Activated T-cell treated with anti-CD3 and anti-CD28 coated beads for 48 hours (primary cell): Measurements from ENCODE around the gene OPRD1.
"Not testable (repeated sequence)": the region's sequence is repeated elsewhere in the genome, so short reads cannot be mapped to it uniquely, and the experiment has no call there.

ENCODE experiments used
- DNase-seq: peaks from one replicate; pipeline ENCODE4 v3.0.0-alpha.2; 2020; ENCODE audit warnings: low read depth

The OPRD1 gene

DNA sequence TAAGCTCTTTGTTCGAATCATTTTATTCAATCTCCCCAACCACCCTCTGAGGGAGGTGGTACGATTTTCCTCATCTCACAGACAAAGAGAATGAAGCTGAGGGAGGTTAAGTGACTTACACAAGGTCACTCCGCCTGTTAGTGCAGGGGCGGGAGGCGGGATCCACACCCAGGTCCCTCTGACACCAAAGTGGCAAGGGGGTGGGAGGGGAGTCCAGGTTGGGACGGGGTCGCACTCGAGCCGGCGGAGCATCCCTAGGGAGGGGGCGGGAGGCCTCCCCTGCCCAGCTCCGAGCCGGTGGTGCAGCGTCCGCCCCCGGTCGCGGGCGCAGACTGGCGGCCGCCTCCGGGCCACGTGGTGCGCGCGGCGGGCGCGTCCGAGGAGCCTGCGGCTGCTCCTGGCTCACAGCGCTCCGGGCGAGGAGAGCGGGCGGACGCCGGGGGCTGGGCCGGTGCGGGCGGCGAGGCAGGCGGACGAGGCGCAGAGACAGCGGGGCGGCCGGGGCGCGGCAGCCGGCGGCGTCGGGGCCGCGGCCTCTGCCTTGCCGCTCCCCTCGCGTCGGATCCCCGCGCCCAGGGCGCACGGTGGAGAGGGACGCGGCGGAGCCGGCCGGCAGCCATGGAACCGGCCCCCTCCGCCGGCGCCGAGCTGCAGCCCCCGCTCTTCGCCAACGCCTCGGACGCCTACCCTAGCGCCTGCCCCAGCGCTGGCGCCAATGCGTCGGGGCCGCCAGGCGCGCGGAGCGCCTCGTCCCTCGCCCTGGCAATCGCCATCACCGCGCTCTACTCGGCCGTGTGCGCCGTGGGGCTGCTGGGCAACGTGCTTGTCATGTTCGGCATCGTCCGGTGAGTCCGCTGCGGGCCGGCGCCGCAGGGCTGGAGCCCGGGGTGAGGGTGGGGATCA, at the start of gene OPRD1:
OPRD1 (plus strand) TSS at position 405 of the 903 bp plus-strand sequence; CDS start at position 619, 214 bp downstream.
- no peak for DNase-seq

DNA sequence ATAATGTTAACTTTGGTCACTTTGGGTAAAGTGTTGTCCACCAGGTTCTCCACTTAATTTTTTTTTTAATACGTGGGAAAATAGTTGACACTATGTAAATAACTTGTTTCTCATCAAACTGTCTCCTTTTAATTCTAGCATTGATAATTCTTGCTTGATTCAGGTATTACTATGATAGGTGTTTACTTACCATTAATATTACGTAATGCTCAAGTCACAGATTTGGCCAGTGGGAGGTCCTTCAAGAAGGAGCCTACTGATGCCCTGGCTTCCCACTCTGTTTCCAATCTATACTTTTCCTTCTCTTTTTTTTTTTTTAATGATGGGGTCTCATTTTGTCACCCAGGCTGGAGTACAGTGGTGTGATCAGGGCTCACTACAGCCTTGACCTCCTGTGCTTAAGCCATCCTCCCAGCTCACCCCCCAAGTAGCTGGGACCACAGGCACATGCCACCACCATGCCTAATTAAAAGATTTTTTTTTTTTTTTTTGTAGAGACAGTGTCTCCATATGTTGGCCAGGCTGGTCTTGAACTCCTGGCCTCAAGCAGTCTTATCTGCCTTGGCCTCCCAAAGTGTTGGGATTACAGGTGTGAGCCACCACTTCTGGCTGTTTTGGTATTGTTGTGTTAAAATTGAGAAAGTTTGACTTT, 45.3 kb upstream of the OPRD1 start:
- no peak for DNase-seq

DNA sequence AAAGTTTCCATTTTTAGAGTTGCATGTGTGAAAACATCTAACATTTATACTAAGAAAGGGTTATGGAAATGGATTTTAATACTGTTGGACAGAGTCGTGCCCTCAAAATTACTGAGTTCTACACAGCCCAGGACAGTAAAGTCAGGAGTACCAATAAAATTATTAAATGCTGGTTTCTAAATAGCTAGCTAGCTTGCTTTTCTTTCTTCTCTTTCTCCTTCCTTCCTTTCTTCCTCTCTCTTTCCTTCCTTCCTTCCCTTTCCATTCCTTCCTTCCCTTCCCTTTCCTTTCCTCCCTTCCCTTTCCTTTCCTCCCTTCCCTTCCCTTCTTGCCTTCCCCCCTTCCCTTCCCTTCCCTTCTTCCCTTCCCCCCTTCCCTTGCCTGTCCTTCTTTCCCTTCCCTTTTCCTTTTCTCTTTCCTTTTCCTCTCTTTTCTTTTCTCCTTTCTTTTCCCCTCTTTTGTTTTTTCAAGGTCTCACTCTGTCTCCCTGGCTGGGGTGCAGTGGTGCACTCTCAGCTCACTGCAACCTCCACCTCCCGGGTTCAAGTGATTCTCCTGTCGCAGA, 41.3 kb upstream of the OPRD1 start:
- DNase-seq = no peak

DNA sequence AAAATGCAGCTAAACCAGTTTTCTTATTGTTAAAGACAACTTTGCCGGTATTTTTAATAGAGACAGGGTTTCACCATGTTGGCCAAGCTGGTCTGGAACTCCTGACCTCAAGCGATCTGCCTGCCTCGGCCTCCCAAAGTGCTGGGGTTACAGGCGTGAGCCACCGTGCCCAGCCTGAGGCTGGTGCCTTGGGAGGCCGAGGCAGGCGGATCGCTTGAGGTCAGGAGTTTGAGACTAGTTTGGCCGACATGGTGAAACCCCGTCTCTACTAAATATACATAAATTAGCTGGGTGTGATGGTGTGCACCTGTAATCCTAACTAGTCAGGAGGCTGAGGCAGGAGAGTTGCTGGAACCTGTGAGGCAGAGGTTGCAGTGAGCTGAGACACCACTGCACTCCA, 40.0 kb upstream of the OPRD1 start:
- not testable (repeated sequence) for DNase-seq

DNA sequence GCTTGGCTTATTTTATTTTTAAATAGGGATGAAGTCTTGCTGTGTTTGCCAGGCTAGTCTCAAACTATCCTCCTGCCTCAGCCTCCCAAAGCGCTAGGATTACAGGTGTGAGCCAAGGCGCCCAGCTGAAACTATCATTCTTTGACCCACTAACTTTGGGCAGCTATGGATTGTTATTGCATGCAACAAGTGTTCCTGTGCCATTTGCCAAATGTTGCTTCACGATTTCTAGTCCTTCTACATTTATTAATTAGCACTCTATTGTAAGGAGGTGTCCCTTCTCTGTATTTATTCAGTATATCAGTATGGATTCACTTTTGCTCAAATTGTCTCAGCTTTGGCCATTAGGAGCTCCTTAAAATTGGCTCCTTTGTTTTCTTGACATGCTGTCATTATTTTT, 38.9 kb upstream of the OPRD1 start:
- DNase-seq = no peak

DNA sequence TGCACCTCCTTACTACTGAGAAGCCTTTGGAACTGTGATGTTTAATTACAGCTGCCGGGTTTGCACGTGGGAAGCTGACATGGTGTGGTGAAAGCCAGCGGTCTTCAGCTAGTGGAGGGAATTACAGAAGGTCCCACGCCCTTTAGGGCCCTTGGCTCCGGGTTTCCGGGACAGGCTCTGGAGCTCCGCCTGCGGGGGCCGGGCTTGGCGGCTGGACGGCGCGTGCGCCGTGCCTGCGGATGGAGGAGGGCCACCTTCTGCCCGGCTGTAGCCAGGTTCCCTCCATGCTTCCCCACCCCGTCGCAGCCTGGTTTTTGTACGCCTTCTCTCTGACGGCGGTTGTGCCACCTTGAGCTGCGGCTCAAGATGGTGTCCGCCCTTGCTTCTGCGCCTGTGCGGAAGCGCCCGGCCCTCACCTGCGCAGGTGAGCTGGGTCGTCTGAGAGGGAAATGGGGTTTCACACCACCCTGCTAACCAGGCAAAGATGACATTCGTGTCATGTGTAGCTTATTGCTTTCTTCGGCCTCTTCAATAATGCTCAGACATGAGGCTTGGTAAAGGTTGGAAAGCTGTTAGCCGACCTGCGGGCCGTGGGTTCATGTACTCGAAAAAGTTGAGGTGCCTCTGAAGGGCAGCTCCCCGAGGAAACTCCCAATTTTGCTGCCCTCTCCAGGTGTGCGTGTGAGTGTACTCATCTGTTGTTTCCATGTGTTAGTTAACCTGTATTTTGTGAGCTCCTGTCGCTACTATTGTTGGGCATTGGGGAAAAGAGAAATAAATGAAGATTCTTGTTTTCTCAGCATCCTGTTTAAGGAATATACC, 36.6 kb upstream of the OPRD1 start:
- peak; percentile 63 for DNase-seq

DNA sequence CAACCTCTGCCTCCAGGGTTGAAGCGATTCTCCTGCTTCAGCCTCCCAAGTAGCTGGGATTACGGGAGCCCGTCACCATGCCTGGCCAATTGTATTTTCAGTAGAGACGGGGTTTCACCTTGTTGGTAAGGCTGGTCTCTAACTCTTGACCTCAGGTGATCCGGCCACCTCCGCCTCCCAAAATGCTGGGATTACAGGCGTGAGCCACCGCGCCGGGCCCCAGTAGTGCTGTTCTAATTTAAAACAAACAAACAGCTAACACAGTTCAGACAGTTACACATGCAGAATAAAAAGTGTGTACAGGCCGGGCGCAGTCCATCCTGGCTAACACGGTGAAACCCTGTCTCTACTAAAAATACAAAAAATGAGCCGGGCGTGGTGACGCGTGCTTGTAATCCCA, 35.6 kb upstream of the OPRD1 start:
- no peak for DNase-seq

DNA sequence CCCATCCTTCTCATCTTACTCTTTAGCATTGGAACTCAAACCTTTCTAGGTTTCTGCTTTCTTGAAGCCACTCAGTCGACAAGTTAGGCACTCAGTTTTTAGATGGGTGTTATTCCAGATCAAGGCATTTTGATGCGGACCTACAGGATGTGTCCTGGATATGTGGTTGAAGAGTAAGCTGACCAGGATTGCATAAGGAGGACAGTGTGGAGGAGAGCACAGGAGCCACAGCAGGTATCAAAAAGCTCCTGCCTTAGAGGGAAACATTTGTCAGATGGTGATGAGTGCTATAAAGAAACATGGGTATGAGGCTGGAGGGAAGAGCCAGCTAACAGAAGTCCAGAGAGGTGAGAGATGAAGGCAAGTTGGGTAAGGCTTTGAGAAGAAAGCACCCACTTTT, 33.9 kb upstream of the OPRD1 start:
- DNase-seq = no peak

DNA sequence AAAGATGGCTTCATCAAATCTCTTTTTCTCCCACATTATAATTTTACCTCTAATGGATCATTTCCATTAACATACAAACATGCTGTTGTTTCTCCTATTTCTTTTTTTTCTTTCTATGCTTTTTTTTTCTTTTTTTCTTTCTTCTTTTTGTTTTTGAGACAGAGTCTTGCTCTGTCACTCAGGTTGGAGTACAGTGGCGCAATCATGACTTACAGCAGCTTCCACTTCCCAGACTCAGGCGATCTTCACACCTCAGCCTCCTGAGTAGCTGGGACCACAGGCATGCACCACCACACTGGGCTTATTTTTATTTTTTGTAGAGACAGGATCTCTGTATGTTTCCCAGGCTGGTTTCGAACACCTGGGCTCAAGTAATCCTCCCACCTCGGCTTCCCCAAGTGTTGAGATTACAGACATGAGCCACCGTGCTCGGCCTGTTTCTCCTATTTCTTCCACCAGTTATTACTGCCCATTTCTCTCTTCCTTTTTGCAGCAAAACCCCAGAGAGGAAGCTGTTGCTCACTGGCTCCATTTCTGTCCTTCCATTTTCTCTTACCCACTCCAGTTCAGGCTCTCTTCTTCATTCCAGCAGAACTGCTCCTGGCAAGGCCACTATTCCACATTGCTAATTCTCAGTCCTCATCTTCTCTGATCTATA, 32.1 kb upstream of the OPRD1 start:
- DNase-seq = no peak

DNA sequence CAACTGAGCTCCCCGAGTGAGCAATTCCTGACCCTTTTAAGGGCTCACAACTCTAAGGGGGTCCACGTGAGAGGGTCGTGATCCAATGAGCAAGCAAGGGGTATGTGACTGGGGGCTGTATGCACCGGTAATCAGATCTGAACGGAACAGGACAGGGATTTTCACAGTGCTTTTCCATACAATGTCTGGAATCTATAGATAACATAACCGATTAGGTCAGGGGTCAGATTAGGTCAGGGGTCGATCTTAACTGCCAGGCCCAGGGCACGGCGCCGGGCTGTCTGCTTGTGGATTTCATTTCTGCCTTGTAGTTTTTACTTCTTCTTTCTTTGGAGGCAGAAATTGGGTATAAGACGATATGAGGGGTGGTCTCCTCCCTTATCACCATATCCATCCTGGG, 30.7 kb upstream of the OPRD1 start:
- DNase-seq = no peak

DNA sequence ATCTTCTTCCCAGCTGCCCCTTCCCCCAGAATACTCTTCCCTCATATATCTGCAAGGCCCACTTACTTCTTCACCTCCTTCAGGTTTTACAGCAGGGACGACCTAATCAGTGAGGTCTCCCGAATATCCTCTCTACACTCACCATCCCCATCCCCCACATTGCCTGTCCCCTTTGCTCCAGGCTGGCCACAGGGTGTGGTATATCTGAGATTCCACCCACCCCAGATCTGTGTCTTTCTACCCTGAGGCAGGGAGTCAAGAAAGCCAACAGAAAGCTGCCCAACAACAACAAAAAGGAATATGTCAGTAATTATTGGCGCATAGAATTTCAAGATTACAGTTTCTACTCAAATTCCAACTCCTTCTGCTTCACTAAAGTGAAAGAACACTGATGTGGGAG, 30.0 kb upstream of the OPRD1 start:
- DNase-seq = no peak

DNA sequence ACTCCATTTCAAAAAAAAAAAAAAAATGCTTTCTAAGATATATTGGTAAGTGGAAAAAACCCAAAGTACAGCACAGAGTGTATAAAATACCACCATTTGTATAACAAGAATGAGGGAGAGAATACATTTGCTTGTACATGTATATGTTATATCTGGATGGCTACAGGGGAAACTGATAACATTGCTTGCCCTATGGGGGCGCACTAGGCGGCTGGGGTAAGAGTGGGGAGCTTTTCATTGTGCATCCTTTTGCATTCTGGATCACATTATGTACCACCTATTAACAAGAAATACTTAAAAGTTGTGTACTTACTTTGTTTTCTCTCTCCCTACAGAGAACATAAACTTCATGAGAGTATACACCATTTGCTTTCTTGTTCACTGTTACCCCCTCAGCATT, 28.6 kb upstream of the OPRD1 start:
- DNase-seq = no peak

DNA sequence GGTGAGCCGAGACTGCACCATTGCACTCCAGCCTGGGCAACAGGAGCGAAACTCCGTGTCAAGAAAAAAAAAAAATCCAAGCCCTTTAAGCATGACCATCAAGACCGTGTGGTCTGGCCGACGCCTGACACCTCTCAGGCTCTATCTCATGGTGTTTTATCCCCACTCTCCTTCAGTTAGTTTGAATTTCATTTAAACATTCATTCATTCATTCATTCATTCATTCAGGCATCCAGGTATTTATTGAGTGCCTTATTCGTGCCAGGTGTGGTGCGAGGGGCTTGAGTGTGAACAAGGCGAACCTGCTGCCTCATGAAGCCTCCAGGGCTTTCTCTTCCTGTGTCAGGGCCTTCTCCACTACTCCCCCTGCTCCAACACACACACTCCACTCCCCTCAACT, 22.6 kb upstream of the OPRD1 start:
- DNase-seq = no peak

DNA sequence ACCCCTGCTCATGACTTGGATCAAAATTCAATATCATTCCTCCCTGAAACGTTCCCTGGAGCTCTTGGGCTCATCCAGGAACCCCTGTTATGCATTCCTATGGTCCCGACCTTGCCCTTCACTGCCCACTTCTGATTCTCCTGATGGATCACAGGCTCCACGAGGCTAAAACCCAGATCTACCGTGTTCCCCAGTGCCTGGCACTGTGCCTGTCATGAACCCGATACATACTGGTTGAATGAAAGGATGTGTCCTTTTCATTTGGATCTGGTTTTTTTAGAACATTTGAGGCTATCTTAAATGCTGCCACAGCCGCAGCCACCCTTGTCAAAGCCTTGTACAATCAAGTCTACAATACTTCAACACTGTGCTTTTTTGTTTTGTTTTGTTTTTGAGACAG, 22.2 kb upstream of the OPRD1 start:
- no peak for DNase-seq

DNA sequence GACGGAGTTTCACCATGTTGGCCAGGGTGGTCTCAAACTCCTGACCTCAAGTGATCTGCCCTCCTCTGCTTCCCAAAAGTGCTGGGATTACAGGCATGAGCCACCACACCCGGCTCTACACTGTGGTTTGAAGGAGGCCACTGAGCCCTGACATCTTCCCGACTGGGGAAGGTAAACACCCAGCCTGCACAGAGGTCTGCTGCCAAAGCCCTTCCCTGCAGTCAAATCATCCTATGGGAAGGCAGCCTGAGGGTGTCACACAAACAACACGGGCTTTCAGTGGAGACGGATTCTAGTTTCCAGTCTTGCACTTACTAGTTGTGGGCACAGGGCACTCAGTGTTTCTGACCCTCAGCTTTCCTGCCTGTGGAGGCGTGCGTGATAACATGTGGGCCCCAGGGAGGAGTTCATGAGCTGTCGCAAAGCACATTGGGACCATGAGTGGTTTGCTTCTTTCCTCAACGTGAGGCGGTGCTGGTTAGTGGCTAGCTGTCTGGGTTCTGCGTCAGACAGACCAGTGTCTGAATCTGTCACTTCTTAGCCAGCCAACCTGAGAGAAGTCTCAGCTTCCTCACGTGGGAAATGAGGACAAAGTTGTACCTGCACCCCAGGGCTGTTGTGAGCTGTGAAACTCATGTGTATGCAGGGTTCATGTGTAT, 21.5 kb upstream of the OPRD1 start:
- no peak for DNase-seq

DNA sequence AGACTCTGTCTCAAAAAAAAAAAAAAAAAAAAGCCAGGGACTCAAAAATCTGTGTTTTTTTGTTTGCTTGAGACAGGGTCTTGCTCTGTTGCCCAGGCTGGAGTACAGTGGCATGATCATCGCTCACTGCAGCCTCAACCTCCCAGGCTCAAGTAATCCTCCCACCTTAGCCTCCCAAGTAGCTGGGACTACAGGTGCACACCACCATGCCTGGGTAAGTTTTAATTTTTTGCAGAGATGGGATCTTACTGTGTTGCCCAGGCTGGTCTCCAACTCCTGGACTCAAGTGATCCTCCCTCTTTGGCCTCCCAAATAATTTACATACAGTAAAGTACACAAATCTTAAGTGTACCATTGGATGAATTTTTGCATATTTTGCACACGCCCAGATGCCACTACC, 20.0 kb upstream of the OPRD1 start:
- not testable (repeated sequence) for DNase-seq

DNA sequence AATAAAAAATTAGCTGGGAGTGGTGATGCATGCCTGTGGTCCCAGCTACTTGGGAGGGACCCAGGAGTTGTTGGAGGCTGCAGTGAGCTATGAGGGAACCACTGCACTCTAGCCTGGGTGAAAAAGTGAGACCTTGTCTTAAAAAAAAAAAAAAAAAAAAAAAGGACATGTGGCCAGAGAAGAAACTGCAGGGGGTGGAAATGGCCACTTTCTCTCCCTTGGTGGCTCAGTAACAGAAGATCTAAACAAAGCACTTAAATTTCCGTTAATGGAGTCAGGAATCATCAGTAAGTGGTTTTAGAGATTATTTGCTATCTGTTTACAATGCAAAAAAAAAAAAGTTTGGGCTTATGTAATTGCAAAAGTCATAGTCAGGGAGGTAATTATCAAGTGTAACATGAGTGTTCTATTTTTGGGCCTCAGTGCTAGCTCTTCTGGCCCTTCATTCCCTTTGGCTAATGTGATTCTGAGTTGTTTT, 19.3 kb upstream of the OPRD1 start:
- DNase-seq = no peak

DNA sequence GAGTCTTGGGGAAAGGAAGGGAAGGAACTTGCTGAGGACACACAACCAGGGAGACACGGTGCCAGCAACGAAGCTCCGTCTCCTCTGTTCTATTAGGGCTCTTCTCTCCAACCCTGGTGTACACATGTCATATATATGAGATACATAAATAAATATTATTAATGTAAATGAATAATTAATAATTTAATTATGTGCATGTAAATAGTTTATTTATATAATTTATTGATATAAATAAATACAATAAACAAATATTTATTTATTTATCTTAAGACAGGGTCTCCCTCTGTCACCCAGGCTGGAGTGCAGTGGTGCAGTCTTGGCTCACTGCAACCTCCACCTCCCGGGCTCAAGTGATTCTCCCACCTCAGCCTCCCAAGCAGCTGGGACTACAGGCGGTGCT, 17.4 kb upstream of the OPRD1 start:
- DNase-seq = not testable (repeated sequence)

DNA sequence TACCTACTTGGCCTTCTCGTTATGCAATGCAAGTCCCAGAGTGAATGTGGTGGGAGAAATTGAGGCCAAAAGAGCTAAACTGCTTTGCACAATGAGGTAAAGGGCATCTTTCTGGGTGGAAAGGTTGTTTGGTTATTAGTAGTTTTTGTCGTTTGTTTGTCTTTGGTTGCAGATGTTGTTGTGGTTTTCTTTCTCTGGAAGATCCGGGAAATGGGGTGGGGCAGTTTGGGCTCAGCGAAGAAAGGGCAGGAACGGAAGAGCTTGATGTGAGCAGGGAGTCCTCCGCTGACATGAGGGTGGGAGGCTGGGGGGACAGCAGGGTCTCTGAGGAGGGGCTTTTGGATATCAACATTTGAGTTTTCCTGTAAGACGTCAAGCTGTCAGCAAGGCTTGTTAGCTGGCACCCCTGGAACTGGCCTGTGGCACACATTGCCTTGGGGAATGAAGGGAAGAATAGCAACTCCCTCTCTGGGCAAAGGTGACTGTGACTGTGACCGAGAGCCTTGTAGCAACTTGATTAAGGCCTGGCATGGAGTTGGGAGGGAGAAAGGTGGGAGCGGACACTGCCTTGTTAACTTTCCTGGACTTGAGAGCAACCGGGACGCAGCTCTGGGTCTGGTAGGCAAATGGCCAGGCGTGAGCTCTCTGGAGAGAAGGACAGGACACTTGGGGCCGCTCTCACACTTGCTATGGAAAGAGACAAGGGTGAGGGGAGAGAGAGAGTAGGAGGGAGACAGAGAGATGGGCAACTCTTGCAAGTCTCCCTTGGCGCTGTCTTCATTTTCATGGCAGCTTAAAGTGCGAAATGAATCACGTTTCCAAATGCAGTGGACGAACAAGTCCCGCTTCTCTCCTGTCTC, 15.4 kb upstream of the OPRD1 start:
- no peak for DNase-seq

DNA sequence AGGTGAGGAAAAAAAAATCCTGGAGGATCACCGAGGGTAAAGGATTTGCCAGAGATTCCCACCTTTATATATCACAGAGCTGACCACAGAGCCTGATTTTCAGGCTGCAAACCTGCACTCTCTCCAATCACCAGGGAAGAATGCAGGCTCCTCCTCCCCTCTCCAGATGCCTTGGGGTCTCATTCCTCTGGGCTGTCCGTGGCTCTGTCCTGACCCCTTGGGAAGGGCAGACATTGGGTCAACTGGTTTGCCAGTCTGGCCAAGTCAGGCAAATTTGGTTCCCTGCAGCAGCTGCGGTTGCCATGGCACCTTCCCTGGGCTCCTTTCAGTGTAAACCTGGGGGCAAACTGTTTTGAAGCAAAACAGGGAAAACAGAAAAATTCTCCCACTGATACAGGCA, 11.6 kb upstream of the OPRD1 start:
- DNase-seq = no peak
